NCI-H1105 treated with DMSO at 0.1 percent for 48 hours (cell line): Measurements from ENCODE around the gene TAS1R1.

Experiments used
- DNase-seq: peaks from one replicate; lab custom pipeline; 2025; lab: John Stamatoyannopoulos, UW

TAS1R1 gene

GRCh38 chr1:6572653-6573383 lies 17.7 kb downstream of the TAS1R1 start:
- no peak for DNase-seq

- DNase-seq: no peak
Measured at GRCh38 chr1:6574025-6574620, 19.0 kb downstream of the TAS1R1 start.

- DNase-seq: no peak
Measured at GRCh38 chr1:6574818-6575217, 19.7 kb downstream of the TAS1R1 start.

GRCh38 chr1:6577831-6578525 lies 22.9 kb downstream of the TAS1R1 start:
- DNase-seq: no peak

- no peak for DNase-seq
Measured at GRCh38 chr1:6578624-6579373, 23.7 kb downstream of the TAS1R1 start.

- DNase-seq: peak; percentile 97
Measured at GRCh38 chr1:6579374-6580118, 24.4 kb downstream of the TAS1R1 start, which contains the start of gene ZBTB48. TSS of gene ZBTB48 (plus strand) at chr1:6579994. CDS start at chr1:6580610, 616 bp downstream.

GRCh38 chr1:6580119-6580592 lies 25.0 kb downstream of the TAS1R1 start:
- no peak for DNase-seq

GRCh38 chr1:6580593-6581409 lies 25.7 kb downstream of the TAS1R1 start:
- no peak for DNase-seq

GRCh38 chr1:6581561-6582305 lies 26.6 kb downstream of the TAS1R1 start:
- DNase-seq: no peak

GRCh38 chr1:6582370-6582769 lies 27.3 kb downstream of the TAS1R1 start:
- no peak for DNase-seq

GRCh38 chr1:6584126-6585080 lies 29.3 kb downstream of the TAS1R1 start:
- no peak for DNase-seq

GRCh38 chr1:6585081-6585722 lies 30.1 kb downstream of the TAS1R1 start:
- no peak for DNase-seq

GRCh38 chr1:6585841-6586240 lies 30.7 kb downstream of the TAS1R1 start:
- no peak for DNase-seq

- DNase-seq: no peak
Measured at GRCh38 chr1:6586404-6586816, 31.3 kb downstream of the TAS1R1 start.

- peak; percentile 72 for DNase-seq
Measured at GRCh38 chr1:6587261-6588005, 32.3 kb downstream of the TAS1R1 start.

- DNase-seq: no peak
Measured at GRCh38 chr1:6588128-6588892, 33.2 kb downstream of the TAS1R1 start.
